HepG2 (cell line): Measurements from ENCODE around the gene TTLL4. TPM values are rescaled to one million over a fixed set of nuclear protein-coding genes. Genes with fewer than 3 reads are reported as not detected.
A peak's percentile ranks its signal among the peaks of the same experiment; 100 is the strongest.

ENCODE experiments used
- ATAC-seq: fragments of 200-7000 bp; cut with Tn5 transposase; 3 replicates; pipeline ENCODE4 v1.9.1; 2020; ENCODE audit warnings: mild to moderate bottlenecking, moderate library complexity
- BruUV-seq: library from RNA; stranded (reverse); fragments of 400-500 nt; replicated peaks from 2 replicates; lab custom pipeline; 2021; lab: Mats Ljungman, UMichigan
- CTCF ChIA-PET: fragments of 300-600 bp; formaldehyde crosslinking; extraction: SDS; loops from one replicate; lab custom pipeline; 2021; ENCODE audit warnings: low total read pairs, inconsistent platforms, low intra/inter-chr PET ratio; lab: Yijun Ruan, JAX
- POLR2A ChIA-PET: fragments of 350-600 bp; sonication (Branson Sonifier 250); formaldehyde crosslinking; loops from one replicate; lab custom pipeline; 2020; ENCODE audit warnings: antibody characterized with exemption, inconsistent platforms; lab: Yijun Ruan, JAX
- DNase-seq: peaks from one replicate; pipeline ENCODE4 v3.0.0-alpha.2; 2015; ENCODE audit warnings: low spot score
- FAIRE-seq: peaks from 3 replicates; lab custom pipeline; 2011; peaks lifted over from hg19 to GRCh38; lab: Jason Lieb, UNC
- H2AFZ ChIP-seq: one replicate; pipeline ENCODE4 v1.6.1; 2011; ENCODE audit warnings: low read length, inconsistent platforms
- H3K27ac ChIP-seq: fragments of 300-600 bp; 3 replicates; pipeline ENCODE4 v1.8.0; 2011; ENCODE audit warnings: mixed run types, mild to moderate bottlenecking, mixed read lengths, low read length, inconsistent platforms; ENCODE audit not compliant: insufficient read depth; ENCODE audit errors: extremely low read length
- H3K27me3 ChIP-seq, 2 experiments: fragments of 200-600 bp in 1 of 2; 2 replicates in 1 of 2; 3 replicates in 1 of 2; pipeline versions ENCODE4 v1.6.0 to v1.8.0; 2011; ENCODE audit warnings: low read length in 2 of 2, mild to moderate bottlenecking in 2 of 2, moderate library complexity in 2 of 2, inconsistent platforms in 1 of 2; ENCODE audit not compliant: insufficient read depth in 2 of 2, control insufficient read depth in 1 of 2
- H3K36me3 ChIP-seq, 2 experiments: fragments of 200-600 bp in 1 of 2; replicated peaks in 1 of 2; 2 replicates in 1 of 2; 3 replicates in 1 of 2; pipeline versions ENCODE4 v1.5.1 to v1.8.0; 2011; ENCODE audit warnings: low read length in 2 of 2, inconsistent platforms in 1 of 2; ENCODE audit not compliant: insufficient read depth in 2 of 2, control insufficient read depth in 1 of 2
- H3K4me1 ChIP-seq: 2 replicates; pipeline ENCODE4 v1.5.1; 2012; ENCODE audit warnings: low read length, inconsistent platforms; ENCODE audit not compliant: insufficient read depth
- H3K4me2 ChIP-seq: 2 replicates; pipeline ENCODE4 v1.6.0; 2011; ENCODE audit warnings: low read depth, low read length, inconsistent platforms
- H3K4me3 ChIP-seq, 3 experiments: fragments of 200-600 bp in 1 of 3; sonication (generic), shearing (Covaris generic) in 1 of 3; replicated peaks in 1 of 3; 2 replicates each; pipeline ENCODE4 v1.5.1; 2011 to 2016; ENCODE audit warnings: low read length in 3 of 3, inconsistent platforms in 2 of 3, low read depth in 2 of 3, mild to moderate bottlenecking in 2 of 3, control low read depth in 1 of 3, mixed read lengths in 1 of 3; ENCODE audit not compliant: insufficient read depth in 1 of 3
- H3K79me2 ChIP-seq: one replicate; pipeline ENCODE4 v1.6.1; 2011; ENCODE audit warnings: low read length, inconsistent platforms; ENCODE audit not compliant: insufficient read depth
- H3K9ac ChIP-seq: 2 replicates; pipeline ENCODE4 v1.6.0; 2011; ENCODE audit warnings: mild to moderate bottlenecking, low read depth, low read length, inconsistent platforms; ENCODE audit not compliant: insufficient read depth
- H3K9me3 ChIP-seq: 2 replicates; pipeline ENCODE4 v1.5.1; 2012; ENCODE audit warnings: mild to moderate bottlenecking, low read length
- H4K20me1 ChIP-seq: 2 replicates; pipeline ENCODE4 v1.6.0; 2011; ENCODE audit warnings: inconsistent platforms, mild to moderate bottlenecking, low read length, moderate library complexity; ENCODE audit not compliant: insufficient read depth
- ATF1 ChIP-seq: IDR thresholded peaks from 2 replicates; pipeline ENCODE4 v1.6.1; 2016; ENCODE audit warnings: mild to moderate bottlenecking, control low read depth
- CBX2 ChIP-seq, 2 experiments: fragments of 200-600 bp in 1 of 2; sonication (generic); formaldehyde crosslinking in 1 of 2; IDR thresholded peaks; 2 replicates each; pipeline versions ENCODE4 v1.7.0 to v1.8.1; 2018 to 2022; ENCODE audit warnings: low read depth in 2 of 2, low read length in 1 of 2, mild to moderate bottlenecking in 1 of 2, missing genetic modification reagents in 1 of 2
- DMTF1 ChIP-seq: sonication (generic); formaldehyde crosslinking; IDR thresholded peaks from 2 replicates; pipeline ENCODE4 v1.4.0; 2020; ENCODE audit warnings: mild to moderate bottlenecking, missing genetic modification reagents
- KLF11 ChIP-seq: IDR thresholded peaks from 2 replicates; pipeline ENCODE4 v1.6.1; 2016; ENCODE audit warnings: missing compliant biosample characterization
- MBNL3 ChIP-seq: fragments of 250-450 bp; sonication (Bioruptor Pico); conservative IDR thresholded peaks from 2 replicates; pipeline ENCODE4 v1.8.0; 2022; ENCODE audit warnings: mild to moderate bottlenecking, inconsistent platforms
- MED1 ChIP-seq: sonication (generic); formaldehyde crosslinking; IDR thresholded peaks from 2 replicates; pipeline ENCODE4 v1.4.0; 2020; ENCODE audit warnings: missing genetic modification reagents
- NCOA1 ChIP-seq: sonication (generic); formaldehyde crosslinking; IDR thresholded peaks from 2 replicates; pipeline ENCODE4 v1.9.0; 2021; ENCODE audit warnings: missing genetic modification reagents
- RNF219 ChIP-seq: sonication (generic); formaldehyde crosslinking; IDR thresholded peaks from 2 replicates; pipeline ENCODE4 v1.5.0; 2020; ENCODE audit warnings: mild to moderate bottlenecking, missing genetic modification reagents
- SRSF4 ChIP-seq: fragments of 200-400 bp; formaldehyde crosslinking; IDR thresholded peaks from one replicate; pipeline ENCODE4 v1.6.1; 2018; ENCODE audit warnings: mild to moderate bottlenecking, low read depth, low read length, moderate library complexity; ENCODE audit not compliant: poor library complexity, severe bottlenecking
- TRIM22 ChIP-seq: fragments of 450-650 bp; IDR thresholded peaks from 2 replicates; pipeline ENCODE4 v1.6.1; 2017
- ZBTB8A ChIP-seq: sonication (generic); formaldehyde crosslinking; IDR thresholded peaks from 2 replicates; pipeline ENCODE4 v1.4.0; 2020; ENCODE audit warnings: mild to moderate bottlenecking, low read depth, missing genetic modification reagents, borderline replicate concordance
- ZKSCAN5 ChIP-seq: sonication (generic); formaldehyde crosslinking; IDR thresholded peaks from 2 replicates; pipeline ENCODE4 v1.5.1; 2020; ENCODE audit warnings: mild to moderate bottlenecking, missing genetic modification reagents
- ZNF550 ChIP-seq: sonication (generic); formaldehyde crosslinking; IDR thresholded peaks from 2 replicates; pipeline ENCODE4 v1.4.0; 2020; ENCODE audit warnings: mild to moderate bottlenecking, missing genetic modification reagents, borderline replicate concordance
- ZSCAN30 ChIP-seq: sonication (generic); formaldehyde crosslinking; IDR thresholded peaks from 2 replicates; pipeline ENCODE4 v1.5.0; 2020; ENCODE audit warnings: mild to moderate bottlenecking, missing genetic modification reagents
- WGBS: methylation state at CpG from one replicate; pipeline ENCODE4 v1.1.6; 2017; ENCODE audit warnings: low lambda C conversion rate; 5-methylcytosine and 5-hydroxymethylcytosine counted together
- in situ Hi-C: cut with HindIII; loops from 2 replicates; pipeline ENCODE4 v1.10.0; 2017; ENCODE audit warnings: low pct_unique_long_range_greater_than_20kb; ENCODE audit not compliant: extremely low pct_ligation_motif_present
- intact Hi-C: fragments of 100-400 bp; cut with micrococcal nuclease; formaldehyde crosslinking; loops from one replicate; pipeline ENCODE4 v1.10.0; 2022; ENCODE audit not compliant: unreplicated experiment
- polyA plus RNA-seq, 8 experiments: library from polyadenylated mRNA; depleted of rRNA in 3 of 8; stranded (reverse) in 7 of 8; unstranded in 1 of 8; fragments of >200 nt; fragmentation: Illumina TruSeq in 4 of 8; extraction: Trizol in 4 of 8; gene quantifications; 2 replicates each; pipeline versions ENCODE4 v1.2.1 to v1.2.3, GENCODE V29; 2011 to 2016; ENCODE audit warnings: low read depth in 4 of 8, missing spikeins in 1 of 8, mixed read lengths in 1 of 8; ENCODE audit not compliant: insufficient read depth in 1 of 8
- total RNA-seq, 5 experiments: library from RNA; depleted of rRNA; stranded (reverse); fragments of >200 nt; fragmentation: Illumina TruSeq; extraction: Trizol; gene quantifications; 2 replicates each; pipeline ENCODE4 v1.2.3, GENCODE V29; 2016; ENCODE audit warnings: low read depth in 1 of 5

TTLL4 gene
- total and polyA plus RNA-seq, 2 of the 13 experiments (the other 11 are each of a cell fraction or from before 2014, with no cell fraction given) = 77.5 to 84.6 TPM

GRCh38 chr2:218711550-218711929 lies 905 bp downstream of the TTLL4 start (continued):
- TF ChIP-seq KLF11 (CRISPR knock-in tag) = no peak
- no peak for TF ChIP-seq SRSF4
- no peak for TF ChIP-seq ZBTB8A (CRISPR knock-in tag)
- TF ChIP-seq ATF1 = no peak
- TF ChIP-seq NCOA1 (CRISPR knock-in tag) = 0 out of 2 replicates have a peak, but pooled peaks have one; percentile 15
- TF ChIP-seq ZNF550 (CRISPR knock-in tag) = no peak
- TF ChIP-seq DMTF1 = no peak

GRCh38 chr2:218713922-218714321 lies 3.3 kb downstream of the TTLL4 start:
- peak overlapping the region; percentile 84 for H3K4me2 ChIP-seq
- DNase-seq = no peak
- no peaks in the 10 kb centered on the region; a peak in 1 of 5 replicates for H3K27me3 ChIP-seq
- ChIA-PET POLR2A (no interaction called here), CTCF (no interaction called here)
- H3K4me1 ChIP-seq = peaks cover 48% of the 10 kb centered on the region
- FAIRE-seq = no peak
- H3K36me3 ChIP-seq = peaks cover 2 to 26% of the 10 kb centered on the region in 2 experiments; a peak in 3 of 5 replicates
- intact Hi-C loops = no loop called here
- H3K27ac ChIP-seq = no peak overlapping the region
- ATAC-seq = no peak
- TF ChIP-seq MED1 = no peak
- no peak for TF ChIP-seq ZKSCAN5 (CRISPR knock-in tag)
- no peak for TF ChIP-seq CBX2 (IDR thresholded peaks at IDR 0.05; ENCODE audit: low read depth, low read length)
- TF ChIP-seq CBX2 (CRISPR knock-in tag; IDR thresholded peaks at IDR 0.05; ENCODE audit: low read depth) = no peak
- no peak for TF ChIP-seq RNF219 (CRISPR knock-in tag)
- TF ChIP-seq TRIM22 = no peak
- TF ChIP-seq MBNL3 (CRISPR knock-in tag) = no peak
- no peak for TF ChIP-seq ZSCAN30
- H3K9me3 ChIP-seq = no peaks in the 10 kb centered on the region
- H4K20me1 ChIP-seq = peaks cover 3% of the 10 kb centered on the region; the same call in 1 of the 2 replicates
- H3K4me3 ChIP-seq = no peak overlapping the region; a peak in 1 of 6 replicates
- no peak overlapping the region for H2AFZ ChIP-seq
- H3K9ac ChIP-seq = no peak overlapping the region
- H3K79me2 ChIP-seq = peaks cover 69% of the 10 kb centered on the region
- in situ Hi-C loops = no loop called here
- 90% methylated on average over 2 of the region's 2 CpGs for whole genome bisulfite sequencing
- BruUV-seq = no TSS peak
